Measurements from ENCODE around the gene MYPN.

Gene MYPN

GRCh38 chr10:68092512-68092911, 16.8 kb upstream of the MYPN start:
- DNase-seq: no peak

- DNase-seq: no peak
These were observed 14.1 kb upstream of the MYPN start for GRCh38 chr10:68095153-68095552.

- no peak for DNase-seq
These were observed 12.3 kb upstream of the MYPN start for GRCh38 chr10:68096913-68097516.

GRCh38 chr10:68099736-68100135, 9.6 kb upstream of the MYPN start:
- no peak for DNase-seq

GRCh38 chr10:68101066-68101465, 8.2 kb upstream of the MYPN start:
- no peak for DNase-seq

- no peak for DNase-seq
These were observed 5.9 kb upstream of the MYPN start for GRCh38 chr10:68103261-68103878.

GRCh38 chr10:68103901-68104300, 5.4 kb upstream of the MYPN start:
- no peak for DNase-seq

GRCh38 chr10:68105820-68106219, 3.5 kb upstream of the MYPN start:
- no peak for DNase-seq

GRCh38 chr10:68106656-68107055, 2.6 kb upstream of the MYPN start:
- DNase-seq: no peak

GRCh38 chr10:68107651-68108050, 1.6 kb upstream of the MYPN start:
- DNase-seq: no peak

GRCh38 chr10:68108051-68108450, 1.2 kb upstream of the MYPN start:
- DNase-seq: no peak

- no peak for DNase-seq
These were observed 635 bp upstream of the MYPN start for GRCh38 chr10:68108653-68109052.

- no peak for DNase-seq
These were observed 739 bp downstream of the MYPN start for GRCh38 chr10:68110027-68110426.

- no peak for DNase-seq
These were observed 2.3 kb downstream of the MYPN start for GRCh38 chr10:68111584-68111983.

- no peak for DNase-seq
These were observed 3.5 kb downstream of the MYPN start for GRCh38 chr10:68112837-68113236.

GRCh38 chr10:68118657-68119056, 9.4 kb downstream of the MYPN start:
- no peak for DNase-seq

GRCh38 chr10:68121020-68121743, 11.9 kb downstream of the MYPN start:
- DNase-seq: no peak

GRCh38 chr10:68121852-68122251, 12.6 kb downstream of the MYPN start:
- no peak for DNase-seq

GRCh38 chr10:68124718-68125117, 15.4 kb downstream of the MYPN start:
- DNase-seq: no peak

GRCh38 chr10:68125772-68126171, 16.5 kb downstream of the MYPN start:
- no peak for DNase-seq

- DNase-seq: no peak
These were observed 18.7 kb downstream of the MYPN start for GRCh38 chr10:68128015-68128414.

- no peak for DNase-seq
These were observed 23.1 kb downstream of the MYPN start for GRCh38 chr10:68132391-68132790.

GRCh38 chr10:68133523-68133922, 24.2 kb downstream of the MYPN start:
- no peak for DNase-seq

GRCh38 chr10:68135362-68135761, 26.1 kb downstream of the MYPN start:
- DNase-seq: no peak
